ENCODE measurements around the gene ATF4. TPM values are rescaled to one million over a fixed set of nuclear protein-coding genes. Genes with fewer than 3 reads are reported as not detected.

Gene ATF4
- total RNA-seq, 1 donor from 2014 or later = 193 TPM

GRCh38 chr22:39474351-39475111 lies 45.8 kb upstream of the ATF4 start:
- DNase-seq = no peak
- Histone ChIP-seq H3K4me3 (no peak overlapping the region), H3K36me3 (no peaks in the 10 kb centered on the region), H3K9me3 (replicated peaks) (no peaks in the 10 kb centered on the region), H3K4me1 (peaks cover 70% of the 10 kb centered on the region), H3K27ac (replicated peaks) (peak overlapping the region; percentile 89), H3K27me3 (ENCODE audit: low read depth) (peaks cover 10% of the 10 kb centered on the region)
- intact Hi-C loops (cut with micrococcal nuclease) = no loop called here
- TF ChIP-seq CTCF (IDR thresholded peaks at IDR 0.05; ENCODE audit: borderline replicate concordance) = no peak

- H3K4me3 ChIP-seq = peak overlapping the region; percentile 2
- H3K27me3 ChIP-seq (ENCODE audit: low read depth) = peaks cover 5% of the 10 kb centered on the region
- intact Hi-C loops (cut with micrococcal nuclease) = no loop called here
- H3K36me3 ChIP-seq = no peaks in the 10 kb centered on the region
- H3K9me3 ChIP-seq (replicated peaks) = no peaks in the 10 kb centered on the region
- peaks cover 62% of the 10 kb centered on the region for H3K4me1 ChIP-seq
- no peak for TF ChIP-seq CTCF (IDR thresholded peaks at IDR 0.05; ENCODE audit: borderline replicate concordance)
- DNase-seq = no peak
- H3K27ac ChIP-seq (replicated peaks) = peak overlapping the region; percentile 89
These were observed 45.0 kb upstream of the ATF4 start for GRCh38 chr22:39475337-39475736.

GRCh38 chr22:39475902-39476301 lies 44.5 kb upstream of the ATF4 start:
- H3K4me3 ChIP-seq = no peak overlapping the region
- no peaks in the 10 kb centered on the region for H3K36me3 ChIP-seq
- no peak for TF ChIP-seq CTCF (IDR thresholded peaks at IDR 0.05; ENCODE audit: borderline replicate concordance)
- intact Hi-C loops (cut with micrococcal nuclease) = no loop called here
- DNase-seq = peak; percentile 38
- H3K4me1 ChIP-seq = peaks cover 57% of the 10 kb centered on the region
- peak overlapping the region; percentile 89 for H3K27ac ChIP-seq (replicated peaks)
- no peaks in the 10 kb centered on the region for H3K9me3 ChIP-seq (replicated peaks)
- peaks cover 5% of the 10 kb centered on the region for H3K27me3 ChIP-seq (ENCODE audit: low read depth)

GRCh38 chr22:39476664-39477063 lies 43.7 kb upstream of the ATF4 start:
- Histone ChIP-seq H3K9me3 (replicated peaks) (no peaks in the 10 kb centered on the region), H3K27me3 (ENCODE audit: low read depth) (peaks cover 5% of the 10 kb centered on the region), H3K36me3 (no peaks in the 10 kb centered on the region), H3K4me3 (no peak overlapping the region), H3K4me1 (peaks cover 49% of the 10 kb centered on the region), H3K27ac (replicated peaks) (peak overlapping the region; percentile 89)
- intact Hi-C loops (cut with micrococcal nuclease) = no loop called here
- no peak for TF ChIP-seq CTCF (IDR thresholded peaks at IDR 0.05; ENCODE audit: borderline replicate concordance)
- DNase-seq = no peak

- Histone ChIP-seq H3K4me1 (peaks cover 40% of the 10 kb centered on the region), H3K27me3 (ENCODE audit: low read depth) (no peaks in the 10 kb centered on the region), H3K9me3 (replicated peaks) (no peaks in the 10 kb centered on the region), H3K4me3 (no peak overlapping the region), H3K36me3 (no peaks in the 10 kb centered on the region), H3K27ac (replicated peaks) (no peak overlapping the region)
- no peak for DNase-seq
- intact Hi-C loops (cut with micrococcal nuclease) = no loop called here
- TF ChIP-seq CTCF (IDR thresholded peaks at IDR 0.05; ENCODE audit: borderline replicate concordance) = no peak
These were observed 42.8 kb upstream of the ATF4 start for GRCh38 chr22:39477542-39477941.

All from left ventricle myocardium inferior (tissue), 1 donor.